Measurements from ENCODE around the gene MAB21L2.

DNA sequence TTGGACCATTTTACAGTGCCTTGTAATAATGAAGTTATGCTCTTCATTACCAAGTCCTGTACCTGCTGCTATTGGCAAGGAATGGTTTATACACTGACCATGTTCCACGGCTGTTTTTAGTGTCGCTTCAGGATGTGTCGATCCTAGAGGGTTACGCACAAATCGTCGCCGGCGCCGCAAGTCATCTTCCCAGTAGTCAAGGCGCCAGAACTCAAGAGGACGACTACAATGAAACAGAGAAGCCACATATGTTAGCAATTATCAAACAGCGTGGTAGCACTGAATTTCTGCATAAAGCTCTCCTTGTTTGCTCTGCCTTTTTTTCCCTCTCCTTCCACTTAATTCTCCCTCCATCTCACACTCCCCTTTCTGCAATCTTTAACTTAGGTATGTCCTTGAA, 17.0 kb downstream of the MAB21L2 start:
- TF ChIP-seq, protein P1, sequence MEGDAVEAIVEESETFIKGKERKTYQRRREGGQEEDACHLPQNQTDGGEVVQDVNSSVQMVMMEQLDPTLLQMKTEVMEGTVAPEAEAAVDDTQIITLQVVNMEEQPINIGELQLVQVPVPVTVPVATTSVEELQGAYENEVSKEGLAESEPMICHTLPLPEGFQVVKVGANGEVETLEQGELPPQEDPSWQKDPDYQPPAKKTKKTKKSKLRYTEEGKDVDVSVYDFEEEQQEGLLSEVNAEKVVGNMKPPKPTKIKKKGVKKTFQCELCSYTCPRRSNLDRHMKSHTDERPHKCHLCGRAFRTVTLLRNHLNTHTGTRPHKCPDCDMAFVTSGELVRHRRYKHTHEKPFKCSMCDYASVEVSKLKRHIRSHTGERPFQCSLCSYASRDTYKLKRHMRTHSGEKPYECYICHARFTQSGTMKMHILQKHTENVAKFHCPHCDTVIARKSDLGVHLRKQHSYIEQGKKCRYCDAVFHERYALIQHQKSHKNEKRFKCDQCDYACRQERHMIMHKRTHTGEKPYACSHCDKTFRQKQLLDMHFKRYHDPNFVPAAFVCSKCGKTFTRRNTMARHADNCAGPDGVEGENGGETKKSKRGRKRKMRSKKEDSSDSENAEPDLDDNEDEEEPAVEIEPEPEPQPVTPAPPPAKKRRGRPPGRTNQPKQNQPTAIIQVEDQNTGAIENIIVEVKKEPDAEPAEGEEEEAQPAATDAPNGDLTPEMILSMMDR (IDR thresholded peaks at IDR 0.05): no peak
- no peak for TF ChIP-seq EP300 (IDR thresholded peaks at IDR 0.05)
